Ovary (tissue), 3 donors: ENCODE results near the gene GNPDA1.

Source experiments
- CTCF ChIP-seq, 3 donors: fragments of 450-650 bp in 2 of 3; fragments of 200-600 bp in 1 of 3; IDR thresholded peaks; one replicate each; pipeline versions ENCODE4 v1.5.1 to v1.8.0; 2016 to 2022; ENCODE audit warnings: antibody characterized with exemption in 3 of 3, mild to moderate bottlenecking in 1 of 3
- EP300 ChIP-seq: sonication (generic); formaldehyde crosslinking; IDR thresholded peaks from one replicate; pipeline ENCODE4 v1.6.1; 2017; ENCODE audit warnings: antibody characterized with exemption
- POLR2A ChIP-seq: fragments of 450-650 bp; IDR thresholded peaks from one replicate; pipeline ENCODE4 v1.6.1; 2017; ENCODE audit warnings: antibody characterized with exemption, mild to moderate bottlenecking, moderate library complexity
- donor health status: DM: no; HTN: no; CAD: no.

DNA sequence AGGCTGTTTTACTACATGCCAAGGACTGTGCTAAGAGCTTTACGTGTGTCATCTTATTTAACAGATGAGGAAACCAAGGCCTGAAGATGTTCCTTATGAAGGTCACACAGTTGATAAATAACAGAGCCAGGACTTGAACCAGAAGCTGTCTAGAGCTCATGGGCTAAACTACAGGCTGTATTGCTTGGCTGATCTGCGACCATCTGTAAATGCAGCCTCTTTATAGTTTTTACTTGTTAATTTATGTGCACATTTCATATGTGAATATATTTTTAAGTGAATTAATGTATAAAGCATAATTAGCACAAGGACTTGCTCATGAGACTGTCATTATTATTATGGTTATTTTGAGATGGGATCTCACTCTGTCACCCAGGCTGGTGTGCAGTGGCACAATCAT, 19.3 kb upstream of the GNPDA1 start:
- no peak for TF ChIP-seq CTCF (IDR thresholded peaks at IDR 0.05)
- TF ChIP-seq POLR2A = no peak
- TF ChIP-seq EP300 = no peak
